ENCODE data around the gene COPS3.

Gene COPS3

GRCh38 chr17:17239832-17240231 lies 41.2 kb downstream of the COPS3 start:
- no peak for DNase-seq

- peak; percentile 27 to 54 for DNase-seq
Measured at GRCh38 chr17:17237026-17237799, 43.8 kb downstream of the COPS3 start, which contains the start of gene FLCN. Gene FLCN, minus strand, starts transcription at chr17:17237168. Its CDS starts 9,031 bp downstream, at chr17:17228137.

GRCh38 chr17:17236295-17237025 lies 44.6 kb downstream of the COPS3 start:
- no peak for DNase-seq

GRCh38 chr17:17235212-17236174 lies 45.6 kb downstream of the COPS3 start:
- DNase-seq, result no peak

GRCh38 chr17:17232303-17232621 lies 48.8 kb downstream of the COPS3 start:
- DNase-seq, result no peak

- no peak for DNase-seq
Measured at GRCh38 chr17:17231621-17232302, 49.3 kb downstream of the COPS3 start.

GRCh38 chr17:17229416-17230384 lies 51.3 kb downstream of the COPS3 start:
- no peak for DNase-seq

- no peak for DNase-seq
Measured at GRCh38 chr17:17228521-17229279, 52.3 kb downstream of the COPS3 start.

- DNase-seq, result no peak
Measured at GRCh38 chr17:17227608-17228520, 53.2 kb downstream of the COPS3 start.

GRCh38 chr17:17226451-17227265 lies 54.4 kb downstream of the COPS3 start:
- no peak for DNase-seq

- no peak for DNase-seq
Measured at GRCh38 chr17:17225901-17226300, 55.1 kb downstream of the COPS3 start.

GRCh38 chr17:17224137-17224536 lies 56.9 kb downstream of the COPS3 start:
- DNase-seq, result no peak

- no peak for DNase-seq
Measured at GRCh38 chr17:17223736-17224135, 57.3 kb downstream of the COPS3 start.

- no peak for DNase-seq
Measured at GRCh38 chr17:17221329-17221728, 59.7 kb downstream of the COPS3 start.

- DNase-seq, result no peak
Measured at GRCh38 chr17:17220529-17220928, 60.5 kb downstream of the COPS3 start.

- DNase-seq, result no peak
Measured at GRCh38 chr17:17217995-17218394, 63.1 kb downstream of the COPS3 start.

- DNase-seq, result no peak
Measured at GRCh38 chr17:17216776-17217175, 64.3 kb downstream of the COPS3 start.

GRCh38 chr17:17216236-17216635 lies 64.8 kb downstream of the COPS3 start:
- no peak for DNase-seq

GRCh38 chr17:17215575-17215974 lies 65.5 kb downstream of the COPS3 start:
- no peak for DNase-seq

All from AML-193 (cell line).